ENCODE measurements around the gene BLOC1S1. TPM values are rescaled to one million over a fixed set of nuclear protein-coding genes. Genes with fewer than 3 reads are reported as not detected.

BLOC1S1 gene
- total and polyA plus RNA-seq, 9 of the 15 experiments (the other 6 are each of a cell fraction or from before 2014, with no cell fraction given) = 75.2 to 161 (median 98.8) TPM

DNA sequence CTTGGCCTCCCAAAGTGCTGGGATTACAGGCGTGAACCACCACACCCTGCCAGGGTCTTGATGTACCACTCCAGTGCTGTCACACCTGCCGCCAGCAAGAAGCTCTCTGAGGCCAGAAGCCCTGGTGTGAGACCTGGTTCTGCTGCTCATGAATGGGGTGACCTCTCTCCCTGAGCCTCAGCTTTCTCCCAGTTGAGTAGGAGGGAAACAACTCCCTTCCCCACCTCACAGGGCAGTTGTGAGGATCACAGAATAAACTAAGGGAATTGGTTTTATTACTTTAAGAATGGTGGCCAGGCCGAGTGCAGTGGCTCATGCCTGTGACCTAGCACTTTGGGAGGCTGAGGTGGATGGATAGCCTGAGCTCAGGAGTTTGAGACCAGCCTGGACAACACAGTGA is 18.7 kb downstream of the BLOC1S1 start:
- H3K4me2 ChIP-seq (ENCODE audit: insufficient read depth, low read length) = no peak overlapping the region
- WGBS (ENCODE audit: insufficient coverage, low coverage, missing lambda C conversion rate) = 82% methylated on average over 3 of the region's 3 CpGs
- ChIA-PET POLR2A (interaction anchor here (0.6 to 1.0 kb wide), 4 partner anchors 10 to 736 kb away, joined by 3 to 4 read pairs (median 3); no protein-coding TSS in a partner anchor), CTCF (ENCODE audit: low intra/inter-chr PET ratio) (no interaction called here)
- no peaks in the 10 kb centered on the region for H3K79me2 ChIP-seq (ENCODE audit: control insufficient read depth, insufficient read depth, low read length)
- H3K9ac ChIP-seq (ENCODE audit: insufficient read depth in 1 of 2, low read depth in 2 of 2, low read length in 2 of 2) = 0 out of 4 replicates have a peak overlapping the region, but pooled peaks of 1 of the 2 experiments have one; percentile 23
- FAIRE-seq (no peak), DNase-seq (ENCODE audit: extremely low read depth in 1 of 4, low spot score in 3 of 4) (no peak), ATAC-seq (no peak)
- no peaks in the 10 kb centered on the region for H3K36me3 ChIP-seq (ENCODE audit: control insufficient read depth, insufficient read depth, low read length)
- TF ChIP-seq ZNF121 (CRISPR knock-in tag; conservative IDR thresholded peaks at IDR 0.05) = no peak
- in situ Hi-C loops (cut with MboI) = no loop called here
- no peaks in the 10 kb centered on the region for H3K9me1 ChIP-seq (ENCODE audit: control insufficient read depth, insufficient read depth, low read length)
- H3K4me3 ChIP-seq = no peak overlapping the region
- H2AFZ ChIP-seq (ENCODE audit: low read depth, low read length) = no peak overlapping the region
- no peaks in the 10 kb centered on the region for H4K20me1 ChIP-seq (replicated peaks; ENCODE audit: control insufficient read depth, insufficient read depth, low read length)
- H3K27me3 ChIP-seq (ENCODE audit: control insufficient read depth in 2 of 2, insufficient read depth in 2 of 2, low read length in 2 of 2) = no peaks in the 10 kb centered on the region
- H3K4me1 ChIP-seq (replicated peaks in 1 of 2; ENCODE audit: control insufficient read depth in 2 of 2, insufficient read depth in 2 of 2, low read length in 2 of 2) = peaks cover 26 to 27% of the 10 kb centered on the region in 2 experiments
- H3K9me3 ChIP-seq (replicated peaks; ENCODE audit: control insufficient read depth, insufficient read depth, low read depth, low read length) = no peaks in the 10 kb centered on the region
- intact Hi-C loops (cut with micrococcal nuclease) = no loop called here
- no TSS peak for BruUV-seq (replicated peaks)
- no peak overlapping the region for H3K27ac ChIP-seq (ENCODE audit: extremely low read depth, low read depth, low read length)

DNA sequence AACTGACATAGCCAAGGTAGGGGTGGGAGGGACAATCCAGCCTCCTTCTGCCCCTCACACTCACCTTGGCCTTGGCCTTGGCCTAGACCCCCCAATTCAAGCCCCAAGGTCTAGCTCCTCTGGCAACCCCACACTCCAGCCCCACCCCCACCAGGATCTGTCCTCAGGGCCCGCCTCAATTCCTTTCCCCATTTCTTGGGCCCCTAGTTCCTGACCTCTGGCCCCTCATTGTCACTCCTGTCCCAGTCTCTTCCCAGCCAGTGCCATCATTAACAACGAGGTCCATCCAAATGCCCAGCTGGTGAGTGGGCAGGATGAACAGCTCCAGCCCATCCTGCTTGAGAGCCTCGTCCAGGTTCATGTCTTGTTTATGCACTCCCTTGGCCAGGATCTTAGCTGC is 20.2 kb downstream of the BLOC1S1 start:
- Histone ChIP-seq H2AFZ (ENCODE audit: low read depth, low read length) (no peak overlapping the region), H4K20me1 (replicated peaks; ENCODE audit: control insufficient read depth, insufficient read depth, low read length) (no peaks in the 10 kb centered on the region), H3K79me2 (ENCODE audit: control insufficient read depth, insufficient read depth, low read length) (no peaks in the 10 kb centered on the region), H3K4me3 (no peak overlapping the region), H3K9me1 (ENCODE audit: control insufficient read depth, insufficient read depth, low read length) (no peaks in the 10 kb centered on the region), H3K9me3 (replicated peaks; ENCODE audit: control insufficient read depth, insufficient read depth, low read depth, low read length) (no peaks in the 10 kb centered on the region), H3K27me3 (ENCODE audit: control insufficient read depth in 2 of 2, insufficient read depth in 2 of 2, low read length in 2 of 2) (no peaks in the 10 kb centered on the region), H3K4me2 (ENCODE audit: insufficient read depth, low read length) (no peak overlapping the region), H3K9ac (ENCODE audit: insufficient read depth in 1 of 2, low read depth in 2 of 2, low read length in 2 of 2) (no peak overlapping the region), H3K4me1 (replicated peaks in 1 of 2; ENCODE audit: control insufficient read depth in 2 of 2, insufficient read depth in 2 of 2, low read length in 2 of 2) (peaks cover 17 to 18% of the 10 kb centered on the region in 2 experiments), H3K36me3 (ENCODE audit: control insufficient read depth, insufficient read depth, low read length) (no peaks in the 10 kb centered on the region), H3K27ac (ENCODE audit: extremely low read depth, low read depth, low read length) (no peak overlapping the region)
- DNase-seq (ENCODE audit: extremely low read depth in 1 of 4, low spot score in 3 of 4) (no peak), FAIRE-seq (no peak), ATAC-seq (no peak)
- in situ Hi-C loops (cut with MboI) = loop anchor here (5.0 kb wide), 2 partner anchors 206 to 296 kb away; no protein-coding TSS in a partner anchor
- WGBS (ENCODE audit: insufficient coverage, low coverage, missing lambda C conversion rate) = 51% methylated on average over 3 of the region's 3 CpGs
- intact Hi-C loops (cut with micrococcal nuclease) = loop anchor here (5.0 kb wide), 1 partner anchor 549 kb away; no protein-coding TSS in a partner anchor
- no TSS peak for BruUV-seq (replicated peaks)
- ChIA-PET CTCF (ENCODE audit: low intra/inter-chr PET ratio) (interaction anchor here (1.6 to 2.2 kb wide), 2 partner anchors 11 to 547 kb away, joined by 5 to 20 read pairs; no protein-coding TSS in a partner anchor), POLR2A (interaction anchor here (0.5 kb wide), 1 partner anchor 9 kb away, joined by 5 read pairs; no protein-coding TSS in a partner anchor)
- no peak for TF ChIP-seq GTF2A2 (tag; IDR thresholded peaks at IDR 0.05)
- TF ChIP-seq, protein P1, sequence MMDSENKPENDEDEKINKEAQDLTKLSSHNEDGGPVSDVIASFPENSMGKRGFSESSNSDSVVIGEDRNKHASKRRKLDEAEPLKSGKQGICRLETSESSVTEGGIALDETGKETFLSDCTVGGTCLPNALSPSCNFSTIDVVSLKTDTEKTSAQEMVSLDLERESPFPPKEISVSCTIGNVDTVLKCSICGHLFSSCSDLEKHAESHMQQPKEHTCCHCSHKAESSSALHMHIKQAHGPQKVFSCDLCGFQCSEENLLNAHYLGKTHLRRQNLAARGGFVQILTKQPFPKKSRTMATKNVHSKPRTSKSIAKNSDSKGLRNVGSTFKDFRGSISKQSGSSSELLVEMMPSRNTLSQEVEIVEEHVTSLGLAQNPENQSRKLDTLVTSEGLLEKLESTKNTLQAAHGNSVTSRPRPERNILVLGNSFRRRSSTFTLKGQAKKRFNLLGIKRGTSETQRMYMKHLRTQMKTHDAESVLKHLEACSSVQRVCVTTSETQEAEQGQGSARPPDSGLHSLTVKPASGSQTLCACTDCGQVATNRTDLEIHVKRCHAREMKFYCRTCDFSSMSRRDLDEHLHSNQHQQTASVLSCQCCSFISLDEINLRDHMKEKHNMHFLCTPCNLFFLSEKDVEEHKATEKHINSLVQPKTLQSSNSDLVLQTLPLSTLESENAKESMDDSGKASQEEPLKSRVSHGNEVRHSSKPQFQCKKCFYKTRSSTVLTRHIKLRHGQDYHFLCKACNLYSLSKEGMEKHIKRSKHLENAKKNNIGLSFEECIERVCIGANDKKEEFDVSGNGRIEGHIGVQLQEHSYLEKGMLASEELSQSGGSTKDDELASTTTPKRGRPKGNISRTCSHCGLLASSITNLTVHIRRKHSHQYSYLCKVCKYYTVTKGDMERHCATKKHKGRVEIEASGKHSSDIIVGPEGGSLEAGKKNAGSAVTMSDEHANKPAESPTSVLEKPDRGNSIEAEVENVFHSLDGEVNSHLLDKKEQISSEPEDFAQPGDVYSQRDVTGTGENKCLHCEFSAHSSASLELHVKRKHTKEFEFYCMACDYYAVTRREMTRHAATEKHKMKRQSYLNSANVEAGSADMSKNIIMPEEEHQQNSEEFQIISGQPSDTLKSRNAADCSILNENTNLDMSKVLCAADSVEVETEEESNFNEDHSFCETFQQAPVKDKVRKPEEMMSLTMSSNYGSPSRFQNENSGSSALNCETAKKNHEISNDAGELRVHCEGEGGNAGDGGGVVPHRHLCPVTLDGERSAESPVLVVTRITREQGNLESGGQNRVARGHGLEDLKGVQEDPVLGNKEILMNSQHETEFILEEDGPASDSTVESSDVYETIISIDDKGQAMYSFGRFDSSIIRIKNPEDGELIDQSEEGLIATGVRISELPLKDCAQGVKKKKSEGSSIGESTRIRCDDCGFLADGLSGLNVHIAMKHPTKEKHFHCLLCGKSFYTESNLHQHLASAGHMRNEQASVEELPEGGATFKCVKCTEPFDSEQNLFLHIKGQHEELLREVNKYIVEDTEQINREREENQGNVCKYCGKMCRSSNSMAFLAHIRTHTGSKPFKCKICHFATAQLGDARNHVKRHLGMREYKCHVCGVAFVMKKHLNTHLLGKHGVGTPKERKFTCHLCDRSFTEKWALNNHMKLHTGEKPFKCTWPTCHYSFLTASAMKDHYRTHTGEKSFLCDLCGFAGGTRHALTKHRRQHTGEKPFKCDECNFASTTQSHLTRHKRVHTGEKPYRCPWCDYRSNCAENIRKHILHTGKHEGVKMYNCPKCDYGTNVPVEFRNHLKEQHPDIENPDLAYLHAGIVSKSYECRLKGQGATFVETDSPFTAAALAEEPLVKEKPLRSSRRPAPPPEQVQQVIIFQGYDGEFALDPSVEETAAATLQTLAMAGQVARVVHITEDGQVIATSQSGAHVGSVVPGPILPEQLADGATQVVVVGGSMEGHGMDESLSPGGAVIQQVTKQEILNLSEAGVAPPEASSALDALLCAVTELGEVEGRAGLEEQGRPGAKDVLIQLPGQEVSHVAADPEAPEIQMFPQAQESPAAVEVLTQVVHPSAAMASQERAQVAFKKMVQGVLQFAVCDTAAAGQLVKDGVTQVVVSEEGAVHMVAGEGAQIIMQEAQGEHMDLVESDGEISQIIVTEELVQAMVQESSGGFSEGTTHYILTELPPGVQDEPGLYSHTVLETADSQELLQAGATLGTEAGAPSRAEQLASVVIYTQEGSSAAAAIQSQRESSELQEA (IDR thresholded peaks at IDR 0.05; ENCODE audit: low read depth) = no peak
- no peak for TF ChIP-seq NCOA2 (IDR thresholded peaks at IDR 0.05; ENCODE audit: partially characterized antibody in 2 of 2)
- no peak for TF ChIP-seq ZNF436 (CRISPR knock-in tag; IDR thresholded peaks at IDR 0.05)
- TF ChIP-seq SMAD3 (CRISPR knock-in tag; conservative IDR thresholded peaks at IDR 0.05) = no peak
- no peak for TF ChIP-seq ATF1 (CRISPR knock-in tag; IDR thresholded peaks at IDR 0.05)
- no peak for TF ChIP-seq ATF1 (tag; IDR thresholded peaks at IDR 0.05)
- TF ChIP-seq LEF1 (IDR thresholded peaks at IDR 0.05) = no peak
